Lower lobe of right lung (tissue), 2 donors: ENCODE measurements around the gene KLRK1. TPM values are rescaled to one million over a fixed set of nuclear protein-coding genes. Genes with fewer than 3 reads are reported as not detected.
A peak's percentile ranks its signal among the peaks of the same experiment; 100 is the strongest.

ENCODE experiments used
- ATAC-seq, 2 donors: fragments of 200-7000 bp; cut with Tn5 transposase; one replicate each; pipeline ENCODE4 v1.9.1; 2020 to 2022; ENCODE audit warnings: mild to moderate bottlenecking in 2 of 2, moderate library complexity in 2 of 2
- DNase-seq: peaks from one replicate; pipeline ENCODE4 v3.0.0-alpha.2; 2020
- H3K27ac ChIP-seq: fragments of 200-600 bp; one replicate; pipeline ENCODE4 v1.8.0; 2022
- H3K27me3 ChIP-seq: fragments of 200-600 bp; one replicate; pipeline ENCODE4 v1.8.0; 2022; ENCODE audit warnings: low read depth
- H3K36me3 ChIP-seq: fragments of 200-600 bp; one replicate; pipeline ENCODE4 v1.8.0; 2022; ENCODE audit warnings: mild to moderate bottlenecking
- H3K4me1 ChIP-seq: fragments of 200-600 bp; one replicate; pipeline ENCODE4 v1.8.0; 2022
- H3K4me3 ChIP-seq: fragments of 200-600 bp; one replicate; pipeline ENCODE4 v1.8.0; 2022; ENCODE audit warnings: mild to moderate bottlenecking
- H3K9me3 ChIP-seq: fragments of 200-600 bp; one replicate; pipeline ENCODE4 v1.8.0; 2022
- intact Hi-C: fragments of 100-400 bp; cut with DNase I; formaldehyde crosslinking; loops from one replicate; pipeline ENCODE4 v1.11.0; 2022
- total RNA-seq: library from RNA; stranded (reverse); fragmentation: NEBNext Ultra II Directional; extraction: Animal tissue kit (Norgen Biotek cat#: 25700); gene quantifications from one replicate; pipeline ENCODE4 v1.2.1, GENCODE V29; 2021
- TF ChIP-seq, protein P1 (sequence below): fragments of 200-600 bp; IDR thresholded peaks from one replicate; pipeline ENCODE4 v1.8.0; 2022; ENCODE audit warnings: antibody characterized with exemption, mild to moderate bottlenecking
- donor health status: DM: no; HTN: yes; CAD: no; lungs with severe emphysema.

Gene KLRK1
- total RNA-seq, 1 donor from 2014 or later = 7.5 TPM

DNA sequence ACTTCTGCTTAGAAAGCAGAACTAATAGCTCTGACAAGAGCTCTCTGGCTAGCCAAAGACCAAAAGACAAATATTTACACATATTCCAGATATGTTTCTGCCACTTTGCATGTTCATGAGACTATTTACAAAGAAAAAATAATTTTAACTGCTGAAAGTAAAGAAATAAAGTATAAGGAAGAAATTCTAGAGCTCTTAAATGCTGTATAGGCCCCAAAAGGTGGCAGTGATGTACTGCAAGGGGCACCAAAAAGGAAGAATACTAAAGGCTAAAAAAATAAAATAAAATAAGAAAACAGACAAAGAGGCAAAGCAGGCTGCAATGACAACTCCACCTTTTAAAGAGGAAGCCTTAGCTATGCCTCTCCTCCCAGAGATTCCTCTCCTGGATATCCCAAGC is 23.0 kb downstream of the KLRK1 start:
- H3K36me3 ChIP-seq = no peaks in the 10 kb centered on the region
- peak overlapping the region; percentile 90 for H3K27ac ChIP-seq
- H3K4me3 ChIP-seq = no peak overlapping the region
- no peaks in the 10 kb centered on the region for H3K9me3 ChIP-seq
- H3K4me1 ChIP-seq = peaks cover 26% of the 10 kb centered on the region
- DNase-seq = no peak
- ATAC-seq = peak in 1 of 2 donors; percentile 24
- intact Hi-C loops = no loop called here
- H3K27me3 ChIP-seq = no peaks in the 10 kb centered on the region
- TF ChIP-seq, protein P1, sequence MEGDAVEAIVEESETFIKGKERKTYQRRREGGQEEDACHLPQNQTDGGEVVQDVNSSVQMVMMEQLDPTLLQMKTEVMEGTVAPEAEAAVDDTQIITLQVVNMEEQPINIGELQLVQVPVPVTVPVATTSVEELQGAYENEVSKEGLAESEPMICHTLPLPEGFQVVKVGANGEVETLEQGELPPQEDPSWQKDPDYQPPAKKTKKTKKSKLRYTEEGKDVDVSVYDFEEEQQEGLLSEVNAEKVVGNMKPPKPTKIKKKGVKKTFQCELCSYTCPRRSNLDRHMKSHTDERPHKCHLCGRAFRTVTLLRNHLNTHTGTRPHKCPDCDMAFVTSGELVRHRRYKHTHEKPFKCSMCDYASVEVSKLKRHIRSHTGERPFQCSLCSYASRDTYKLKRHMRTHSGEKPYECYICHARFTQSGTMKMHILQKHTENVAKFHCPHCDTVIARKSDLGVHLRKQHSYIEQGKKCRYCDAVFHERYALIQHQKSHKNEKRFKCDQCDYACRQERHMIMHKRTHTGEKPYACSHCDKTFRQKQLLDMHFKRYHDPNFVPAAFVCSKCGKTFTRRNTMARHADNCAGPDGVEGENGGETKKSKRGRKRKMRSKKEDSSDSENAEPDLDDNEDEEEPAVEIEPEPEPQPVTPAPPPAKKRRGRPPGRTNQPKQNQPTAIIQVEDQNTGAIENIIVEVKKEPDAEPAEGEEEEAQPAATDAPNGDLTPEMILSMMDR = no peak

DNA sequence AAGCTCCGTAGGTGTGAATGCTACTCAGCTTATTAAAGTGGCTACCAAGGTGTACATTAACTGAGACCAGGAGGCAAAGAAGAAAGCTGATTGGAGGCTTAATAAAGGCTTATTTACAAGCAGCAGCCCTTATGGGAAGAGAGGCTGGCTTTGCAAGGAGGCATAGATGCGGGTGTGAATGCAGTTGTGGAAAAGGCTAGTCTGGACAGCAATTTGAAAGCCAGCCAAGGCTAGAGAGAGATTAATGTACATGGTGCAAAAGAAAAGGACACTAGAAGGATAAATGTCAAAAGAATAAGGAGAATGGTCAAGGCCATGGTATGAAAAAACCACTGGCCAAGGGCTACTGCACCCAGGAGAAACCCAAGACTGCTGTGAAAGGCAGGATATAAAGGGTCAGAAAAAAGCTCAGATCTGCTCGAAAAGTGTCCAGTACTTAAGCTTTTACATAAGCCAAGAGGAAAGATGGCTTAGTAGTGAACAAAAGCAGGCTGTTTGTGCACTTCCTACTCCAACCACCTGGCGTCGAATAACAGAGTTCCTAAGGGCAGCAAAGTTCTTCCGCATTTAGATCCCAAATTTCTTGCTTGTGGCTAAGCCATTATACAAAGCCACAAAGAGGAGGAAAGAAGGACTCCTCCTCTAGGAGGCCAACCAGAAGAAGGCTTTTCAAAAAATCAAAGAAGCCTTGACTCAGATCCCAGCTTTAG is 24.0 kb downstream of the KLRK1 start:
- intact Hi-C loops = no loop called here
- no peak for DNase-seq

GRCh38 chr12:10364815-10365622 is 24.8 kb downstream of the KLRK1 start:
- peak; percentile 52 for DNase-seq
- ATAC-seq = peak; percentile 84 to 89
- Histone ChIP-seq H3K27ac (peak overlapping the region; percentile 90), H3K36me3 (no peaks in the 10 kb centered on the region), H3K9me3 (no peaks in the 10 kb centered on the region), H3K27me3 (no peaks in the 10 kb centered on the region), H3K4me3 (peak overlapping the region; percentile 72), H3K4me1 (peaks cover 26% of the 10 kb centered on the region)
- TF ChIP-seq, protein P1 = no peak
- intact Hi-C loops = no loop called here

More for the DNA sequence above, 24.0 kb downstream of the KLRK1 start:
- no peaks in the 10 kb centered on the region for H3K36me3 ChIP-seq
- H3K9me3 ChIP-seq = no peaks in the 10 kb centered on the region
- H3K4me1 ChIP-seq = peaks cover 26% of the 10 kb centered on the region
- TF ChIP-seq, protein P1 = peak; percentile 21
- ATAC-seq = peak in 1 of 2 donors; percentile 26
- peak overlapping the region; percentile 72 for H3K4me3 ChIP-seq
- peak overlapping the region; percentile 90 for H3K27ac ChIP-seq
- no peaks in the 10 kb centered on the region for H3K27me3 ChIP-seq

DNA sequence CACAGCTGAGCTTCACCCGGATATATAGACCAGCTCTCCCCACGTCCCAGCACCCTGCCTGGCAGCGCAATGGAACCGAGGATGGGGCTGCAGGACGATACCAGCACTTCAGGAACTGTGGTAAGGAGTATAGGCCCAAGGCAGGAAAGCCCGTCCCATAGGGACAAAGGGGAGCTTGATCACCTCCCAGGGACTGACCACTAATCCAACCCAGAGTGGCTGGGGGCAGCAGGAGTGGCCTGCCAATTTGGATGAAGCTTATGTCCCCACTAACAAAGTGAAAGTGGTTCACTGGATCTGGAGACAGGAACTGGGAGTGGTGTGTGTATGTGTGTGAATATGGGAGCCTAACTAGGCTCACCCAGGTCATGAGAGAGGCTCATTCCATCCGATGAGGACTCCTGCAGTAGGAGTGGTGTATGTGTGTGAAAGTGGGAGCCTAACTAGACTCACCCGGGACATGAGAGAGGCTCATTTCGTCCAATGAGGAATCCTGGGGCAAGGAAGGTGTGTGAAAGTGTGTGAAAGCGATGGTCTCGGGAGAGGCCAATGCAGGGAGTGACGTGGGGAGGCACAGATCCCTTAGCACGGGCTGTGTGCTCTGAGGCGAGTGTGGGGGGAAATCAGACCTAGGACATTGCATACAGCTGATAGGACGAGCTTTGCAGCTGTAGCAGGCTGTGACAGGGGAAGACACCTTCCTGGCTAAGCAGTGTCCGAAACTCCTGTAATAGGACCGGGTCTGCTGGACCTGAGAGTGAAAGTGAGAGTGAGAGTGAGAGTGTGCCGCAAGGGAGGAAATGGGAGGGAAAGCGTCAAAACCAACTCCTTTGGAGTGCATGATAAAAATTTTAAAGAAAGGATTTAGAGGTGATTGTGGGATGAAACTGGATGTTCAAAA is 25.7 kb downstream of the KLRK1 start:
- TF ChIP-seq, protein P1 = no peak
- H3K27me3 ChIP-seq = no peaks in the 10 kb centered on the region
- peak overlapping the region; percentile 90 for H3K27ac ChIP-seq
- H3K4me1 ChIP-seq = peaks cover 26% of the 10 kb centered on the region
- peak overlapping the region; percentile 72 for H3K4me3 ChIP-seq
- intact Hi-C loops = no loop called here
- ATAC-seq = peak; percentile 70 to 77
- no peaks in the 10 kb centered on the region for H3K36me3 ChIP-seq
- no peaks in the 10 kb centered on the region for H3K9me3 ChIP-seq
- no peak for DNase-seq

DNA sequence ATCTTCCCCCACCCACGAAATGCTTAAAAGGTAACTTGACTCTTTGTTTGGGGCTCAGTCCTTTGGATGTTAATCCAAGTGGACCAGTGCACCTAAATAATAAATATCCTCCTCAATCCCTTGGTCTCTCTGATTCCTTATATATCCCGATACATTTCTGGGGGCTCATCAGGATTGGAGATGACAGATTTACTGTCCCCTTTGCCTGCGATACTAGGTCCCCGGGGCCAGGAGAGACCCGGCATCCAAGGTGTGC is 26.3 kb downstream of the KLRK1 start:
- Histone ChIP-seq H3K27ac (peak overlapping the region; percentile 90), H3K4me1 (peaks cover 26% of the 10 kb centered on the region), H3K4me3 (peak overlapping the region; percentile 72), H3K27me3 (no peaks in the 10 kb centered on the region), H3K36me3 (no peaks in the 10 kb centered on the region), H3K9me3 (no peaks in the 10 kb centered on the region)
- no peak for ATAC-seq
- DNase-seq = no peak
- TF ChIP-seq, protein P1 = no peak
- intact Hi-C loops = no loop called here
